Ascending aorta (tissue), 2 donors: ENCODE results near the gene SH3RF3. TPM values are rescaled to one million over a fixed set of nuclear protein-coding genes. Genes with fewer than 3 reads are reported as not detected.

ENCODE experiments used
- DNase-seq, 2 donors: peaks; one replicate each; pipeline ENCODE4 v3.0.0-alpha.2; 2019; ENCODE audit warnings: low spot score in 2 of 2
- H3K27ac ChIP-seq, 2 donors: fragments of 200-600 bp; sonication (generic); one replicate each; pipeline ENCODE4 v1.5.1; 2016 to 2017; ENCODE audit warnings: mild to moderate bottlenecking in 1 of 2
- H3K27me3 ChIP-seq: fragments of 200-600 bp; sonication (generic); one replicate; pipeline ENCODE4 v1.5.1; 2017
- H3K36me3 ChIP-seq, 2 donors: fragments of 200-600 bp; sonication (generic); one replicate each; pipeline ENCODE4 v1.5.1; 2016
- H3K4me1 ChIP-seq, 2 donors: fragments of 200-600 bp; sonication (generic); one replicate each; pipeline ENCODE4 v1.5.1; 2016 to 2017; ENCODE audit warnings: mild to moderate bottlenecking in 1 of 2
- H3K4me3 ChIP-seq, 2 donors: fragments of 200-600 bp; sonication (generic); one replicate each; pipeline ENCODE4 v1.5.1; 2016 to 2017; ENCODE audit warnings: mild to moderate bottlenecking in 1 of 2
- H3K9me3 ChIP-seq, 2 donors: fragments of 200-600 bp; sonication (generic); one replicate each; pipeline ENCODE4 v1.5.1; 2016
- intact Hi-C: fragments of 100-400 bp; cut with DNase I; formaldehyde crosslinking; loops from one replicate; pipeline ENCODE4 v1.15.1; 2023
- total RNA-seq: library from RNA; depleted of rRNA; stranded (reverse); fragments of >200 nt; gene quantifications from one replicate; pipeline ENCODE4 v1.1.0, GENCODE V29; 2016
- TF ChIP-seq, protein P1 (sequence below), 3 experiments: fragments of 200-600 bp in 2 of 3; fragments of 450-650 bp in 1 of 3; sonication (generic) in 2 of 3; IDR thresholded peaks; one replicate each; pipeline ENCODE4 v1.5.1; 2016 to 2019; ENCODE audit warnings: antibody characterized with exemption in 3 of 3, mild to moderate bottlenecking in 1 of 3, moderate library complexity in 1 of 3

The SH3RF3 gene
- total RNA-seq, 1 donor from 2014 or later = 53.5 TPM

- intact Hi-C loops = no loop called here
- Histone ChIP-seq H3K4me3 (no peak overlapping the region), H3K27ac (no peak overlapping the region), H3K36me3 (peaks cover 0 to 3% of the 10 kb centered on the region in 2 donors), H3K27me3 (no peaks in the 10 kb centered on the region), H3K9me3 (no peaks in the 10 kb centered on the region), H3K4me1 (peaks cover 0 to 6% of the 10 kb centered on the region in 2 donors)
- TF ChIP-seq, protein P1, sequence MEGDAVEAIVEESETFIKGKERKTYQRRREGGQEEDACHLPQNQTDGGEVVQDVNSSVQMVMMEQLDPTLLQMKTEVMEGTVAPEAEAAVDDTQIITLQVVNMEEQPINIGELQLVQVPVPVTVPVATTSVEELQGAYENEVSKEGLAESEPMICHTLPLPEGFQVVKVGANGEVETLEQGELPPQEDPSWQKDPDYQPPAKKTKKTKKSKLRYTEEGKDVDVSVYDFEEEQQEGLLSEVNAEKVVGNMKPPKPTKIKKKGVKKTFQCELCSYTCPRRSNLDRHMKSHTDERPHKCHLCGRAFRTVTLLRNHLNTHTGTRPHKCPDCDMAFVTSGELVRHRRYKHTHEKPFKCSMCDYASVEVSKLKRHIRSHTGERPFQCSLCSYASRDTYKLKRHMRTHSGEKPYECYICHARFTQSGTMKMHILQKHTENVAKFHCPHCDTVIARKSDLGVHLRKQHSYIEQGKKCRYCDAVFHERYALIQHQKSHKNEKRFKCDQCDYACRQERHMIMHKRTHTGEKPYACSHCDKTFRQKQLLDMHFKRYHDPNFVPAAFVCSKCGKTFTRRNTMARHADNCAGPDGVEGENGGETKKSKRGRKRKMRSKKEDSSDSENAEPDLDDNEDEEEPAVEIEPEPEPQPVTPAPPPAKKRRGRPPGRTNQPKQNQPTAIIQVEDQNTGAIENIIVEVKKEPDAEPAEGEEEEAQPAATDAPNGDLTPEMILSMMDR (IDR thresholded peaks at IDR 0.05) = no peak
- DNase-seq = no peak
These were observed 274.8 kb downstream of the SH3RF3 start for GRCh38 chr2:109403841-109404201.

DNA sequence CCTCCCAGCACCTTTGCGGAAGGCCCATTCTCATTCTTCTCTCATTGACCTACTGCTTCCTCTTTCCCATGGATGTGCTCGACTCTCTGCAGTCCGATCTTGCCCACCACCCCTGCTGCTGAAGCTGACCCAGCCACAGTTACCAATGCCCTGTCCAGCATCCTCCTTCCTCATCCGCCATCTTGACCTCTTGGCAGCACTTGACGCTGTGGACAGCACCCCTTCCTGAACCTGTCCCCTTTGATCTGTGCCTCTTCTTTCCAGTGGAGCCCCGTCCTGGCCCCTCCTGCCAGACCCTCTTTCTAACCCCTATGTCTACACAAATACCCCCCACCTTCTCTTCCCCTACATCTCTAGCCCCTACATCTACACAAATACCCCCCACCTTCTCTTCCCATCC lies 275.7 kb downstream of the SH3RF3 start:
- Histone ChIP-seq H3K36me3 (peaks cover 0 to 3% of the 10 kb centered on the region in 2 donors), H3K4me1 (peaks cover 0 to 4% of the 10 kb centered on the region in 2 donors), H3K27ac (no peak overlapping the region), H3K27me3 (no peaks in the 10 kb centered on the region), H3K4me3 (no peak overlapping the region), H3K9me3 (no peaks in the 10 kb centered on the region)
- DNase-seq = no peak
- intact Hi-C loops = no loop called here
- TF ChIP-seq, protein P1 (IDR thresholded peaks at IDR 0.05) = no peak

GRCh38 chr2:109405873-109406272 lies 276.9 kb downstream of the SH3RF3 start:
- no peaks in the 10 kb centered on the region for H3K9me3 ChIP-seq
- no peak overlapping the region for H3K27ac ChIP-seq
- no peaks in the 10 kb centered on the region for H3K27me3 ChIP-seq
- H3K4me3 ChIP-seq = no peak overlapping the region
- peaks cover 0 to 3% of the 10 kb centered on the region in 2 donors for H3K36me3 ChIP-seq
- TF ChIP-seq, protein P1 (IDR thresholded peaks at IDR 0.05) = no peak
- no peak for DNase-seq
- H3K4me1 ChIP-seq = peaks cover 3 to 10% of the 10 kb centered on the region in 2 donors
- intact Hi-C loops = no loop called here

DNA sequence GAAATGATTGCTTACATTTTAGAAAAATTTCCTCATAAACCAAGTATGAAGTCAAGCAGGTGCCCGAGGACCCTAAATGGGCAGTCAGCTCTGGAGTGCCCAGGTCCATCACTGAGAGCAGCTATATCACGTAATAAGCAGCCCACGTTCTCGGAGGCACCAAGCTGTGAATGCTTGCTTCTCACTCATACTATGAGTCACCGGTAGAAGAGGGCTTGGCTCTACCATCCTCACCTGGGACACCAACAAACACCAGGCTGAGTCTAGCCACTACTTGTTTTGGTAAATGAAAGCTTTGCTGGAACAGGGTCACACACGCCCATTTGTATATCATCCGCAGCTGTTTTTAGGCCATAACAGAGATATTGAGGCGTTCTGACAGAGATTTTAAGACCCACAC lies 277.3 kb downstream of the SH3RF3 start:
- H3K36me3 ChIP-seq = peaks cover 0 to 3% of the 10 kb centered on the region in 2 donors
- no peaks in the 10 kb centered on the region for H3K9me3 ChIP-seq
- no peaks in the 10 kb centered on the region for H3K27me3 ChIP-seq
- H3K4me1 ChIP-seq = peaks cover 3 to 12% of the 10 kb centered on the region in 2 donors
- intact Hi-C loops = no loop called here
- TF ChIP-seq, protein P1 (IDR thresholded peaks at IDR 0.05) = no peak
- no peak overlapping the region for H3K27ac ChIP-seq
- H3K4me3 ChIP-seq = no peak overlapping the region
- DNase-seq = no peak

GRCh38 chr2:109407276-109408042 lies 278.5 kb downstream of the SH3RF3 start:
- H3K27ac ChIP-seq = no peak overlapping the region
- TF ChIP-seq, protein P1 (IDR thresholded peaks at IDR 0.05) = no peak
- peaks cover 3 to 9% of the 10 kb centered on the region in 2 donors for H3K4me1 ChIP-seq
- intact Hi-C loops = no loop called here
- H3K4me3 ChIP-seq = no peak overlapping the region
- H3K27me3 ChIP-seq = no peaks in the 10 kb centered on the region
- H3K36me3 ChIP-seq = no peaks in the 10 kb centered on the region
- DNase-seq = no peak
- no peaks in the 10 kb centered on the region for H3K9me3 ChIP-seq
